ENCODE data around the gene VWC2.

The VWC2 gene

GRCh38 chr7:49878627-49879026 is 105.2 kb downstream of the VWC2 start:
- no peaks in the 10 kb centered on the region for H3K27me3 ChIP-seq (ENCODE audit: control insufficient read depth in 1 of 2, insufficient read depth in 1 of 2, low read length in 2 of 2)
- no peak overlapping the region for H4K8ac ChIP-seq (ENCODE audit: low read length)
- no peak overlapping the region for H2BK120ac ChIP-seq (ENCODE audit: low read depth, low read length)
- no peak overlapping the region for H3K4me2 ChIP-seq (ENCODE audit: low read length, poor library complexity, severe bottlenecking)
- H3K4me3 ChIP-seq (ENCODE audit: insufficient read depth in 1 of 2, low read depth in 1 of 2, low read length in 2 of 2), result no peak overlapping the region
- no peak overlapping the region for H4K91ac ChIP-seq (ENCODE audit: low read length)
- no peak overlapping the region for H2AK5ac ChIP-seq (ENCODE audit: low read length, severe bottlenecking)
- no peak overlapping the region for H2AFZ ChIP-seq (ENCODE audit: low read depth, low read length)
- H2BK5ac ChIP-seq (ENCODE audit: low read depth, low read length, poor library complexity, severe bottlenecking), result no peak overlapping the region
- DNase-seq, result no peak
- no peak overlapping the region for H3K14ac ChIP-seq (ENCODE audit: low read length in 2 of 2)
- no peak overlapping the region for H3K18ac ChIP-seq (ENCODE audit: low read depth in 1 of 2, low read length in 2 of 2)
- H3K79me1 ChIP-seq (replicated peaks; ENCODE audit: low read length, poor library complexity, severe bottlenecking), result no peaks in the 10 kb centered on the region
- H3K23ac ChIP-seq (ENCODE audit: low read length in 2 of 2), result no peak overlapping the region
- H3K4me1 ChIP-seq (ENCODE audit: control insufficient read depth, insufficient read depth, low read depth, low read length), result no peaks in the 10 kb centered on the region
- H2BK12ac ChIP-seq (ENCODE audit: low read length in 2 of 2), result no peak overlapping the region
- H3K4ac ChIP-seq (ENCODE audit: low read depth in 1 of 2, low read length in 2 of 2), result no peak overlapping the region
- H2BK15ac ChIP-seq (ENCODE audit: low read depth, poor library complexity, severe bottlenecking), result no peak overlapping the region
- H3K9me3 ChIP-seq (ENCODE audit: control insufficient read depth, low read length), result no peaks in the 10 kb centered on the region
- WGBS, result 46% methylated on average over 3 of the region's 3 CpGs
- no peaks in the 10 kb centered on the region for H3K36me3 ChIP-seq (ENCODE audit: control insufficient read depth in 1 of 2, insufficient read depth in 2 of 2, low read depth in 1 of 2, low read length in 2 of 2)
- H3K9ac ChIP-seq (ENCODE audit: low read length), result no peak overlapping the region
- H3K27ac ChIP-seq (ENCODE audit: low read length, poor library complexity, severe bottlenecking), result no peak overlapping the region

- H2AFZ ChIP-seq (ENCODE audit: low read depth, low read length), result no peak overlapping the region
- no peak overlapping the region for H3K4ac ChIP-seq (ENCODE audit: low read depth in 1 of 2, low read length in 2 of 2)
- no peak overlapping the region for H3K9ac ChIP-seq (ENCODE audit: low read length)
- no peak overlapping the region for H3K4me2 ChIP-seq (ENCODE audit: low read length, poor library complexity, severe bottlenecking)
- no peak overlapping the region for H2BK15ac ChIP-seq (ENCODE audit: low read depth, poor library complexity, severe bottlenecking)
- no peak overlapping the region for H3K27ac ChIP-seq (ENCODE audit: low read length, poor library complexity, severe bottlenecking)
- H4K91ac ChIP-seq (ENCODE audit: low read length), result no peak overlapping the region
- DNase-seq, result no peak
- H3K4me3 ChIP-seq (ENCODE audit: insufficient read depth in 1 of 2, low read depth in 1 of 2, low read length in 2 of 2), result no peak overlapping the region
- no peak overlapping the region for H3K18ac ChIP-seq (ENCODE audit: low read depth in 1 of 2, low read length in 2 of 2)
- H3K14ac ChIP-seq (ENCODE audit: low read length in 2 of 2), result no peak overlapping the region
- no peak overlapping the region for H4K8ac ChIP-seq (ENCODE audit: low read length)
- no peak overlapping the region for H2BK5ac ChIP-seq (ENCODE audit: low read depth, low read length, poor library complexity, severe bottlenecking)
- no peaks in the 10 kb centered on the region for H3K36me3 ChIP-seq (ENCODE audit: control insufficient read depth in 1 of 2, insufficient read depth in 2 of 2, low read depth in 1 of 2, low read length in 2 of 2)
- H3K23ac ChIP-seq (ENCODE audit: low read length in 2 of 2), result no peak overlapping the region
- H3K27me3 ChIP-seq (ENCODE audit: control insufficient read depth in 1 of 2, insufficient read depth in 1 of 2, low read length in 2 of 2), result no peaks in the 10 kb centered on the region
- no peak overlapping the region for H2AK5ac ChIP-seq (ENCODE audit: low read length, severe bottlenecking)
- 100% methylated on average over 1 of the region's 1 CpG for WGBS
- H3K4me1 ChIP-seq (ENCODE audit: control insufficient read depth, insufficient read depth, low read depth, low read length), result no peaks in the 10 kb centered on the region
- no peak overlapping the region for H2BK12ac ChIP-seq (ENCODE audit: low read length in 2 of 2)
- no peaks in the 10 kb centered on the region for H3K9me3 ChIP-seq (ENCODE audit: control insufficient read depth, low read length)
- no peaks in the 10 kb centered on the region for H3K79me1 ChIP-seq (replicated peaks; ENCODE audit: low read length, poor library complexity, severe bottlenecking)
- no peak overlapping the region for H2BK120ac ChIP-seq (ENCODE audit: low read depth, low read length)
These were observed 110.5 kb downstream of the VWC2 start for GRCh38 chr7:49883933-49884332.

- H4K8ac ChIP-seq (ENCODE audit: low read length), result no peak overlapping the region
- H3K27me3 ChIP-seq (ENCODE audit: control insufficient read depth in 1 of 2, insufficient read depth in 1 of 2, low read length in 2 of 2), result no peaks in the 10 kb centered on the region
- H2BK5ac ChIP-seq (ENCODE audit: low read depth, low read length, poor library complexity, severe bottlenecking), result no peak overlapping the region
- 81% methylated on average over 11 of the region's 11 CpGs for WGBS
- H3K27ac ChIP-seq (ENCODE audit: low read length, poor library complexity, severe bottlenecking), result no peak overlapping the region
- H2AK5ac ChIP-seq (ENCODE audit: low read length, severe bottlenecking), result no peak overlapping the region
- no peak overlapping the region for H2BK12ac ChIP-seq (ENCODE audit: low read length in 2 of 2)
- H3K4me2 ChIP-seq (ENCODE audit: low read length, poor library complexity, severe bottlenecking), result no peak overlapping the region
- no peak overlapping the region for H3K9ac ChIP-seq (ENCODE audit: low read length)
- no peak overlapping the region for H3K18ac ChIP-seq (ENCODE audit: low read depth in 1 of 2, low read length in 2 of 2)
- no peak overlapping the region for H3K4me3 ChIP-seq (ENCODE audit: insufficient read depth in 1 of 2, low read depth in 1 of 2, low read length in 2 of 2)
- H2BK15ac ChIP-seq (ENCODE audit: low read depth, poor library complexity, severe bottlenecking), result no peak overlapping the region
- H2BK120ac ChIP-seq (ENCODE audit: low read depth, low read length), result no peak overlapping the region
- no peak overlapping the region for H2AFZ ChIP-seq (ENCODE audit: low read depth, low read length)
- H3K14ac ChIP-seq (ENCODE audit: low read length in 2 of 2), result no peak overlapping the region
- H3K23ac ChIP-seq (ENCODE audit: low read length in 2 of 2), result no peak overlapping the region
- H3K4ac ChIP-seq (ENCODE audit: low read depth in 1 of 2, low read length in 2 of 2), result no peak overlapping the region
- H3K4me1 ChIP-seq (ENCODE audit: control insufficient read depth, insufficient read depth, low read depth, low read length), result no peaks in the 10 kb centered on the region
- H4K91ac ChIP-seq (ENCODE audit: low read length), result no peak overlapping the region
- H3K9me3 ChIP-seq (ENCODE audit: control insufficient read depth, low read length), result no peaks in the 10 kb centered on the region
- no peaks in the 10 kb centered on the region for H3K36me3 ChIP-seq (ENCODE audit: control insufficient read depth in 1 of 2, insufficient read depth in 2 of 2, low read depth in 1 of 2, low read length in 2 of 2)
- DNase-seq, result no peak
- H3K79me1 ChIP-seq (replicated peaks; ENCODE audit: low read length, poor library complexity, severe bottlenecking), result no peaks in the 10 kb centered on the region
These were observed 112.3 kb downstream of the VWC2 start for GRCh38 chr7:49885593-49886285.

- Histone ChIP-seq H2AK5ac (ENCODE audit: low read length, severe bottlenecking) (no peak overlapping the region), H3K23ac (ENCODE audit: low read length in 2 of 2) (no peak overlapping the region), H3K9me3 (ENCODE audit: control insufficient read depth, low read length) (peaks cover 6% of the 10 kb centered on the region), H3K4me2 (ENCODE audit: low read length, poor library complexity, severe bottlenecking) (no peak overlapping the region), H3K14ac (ENCODE audit: low read length in 2 of 2) (no peak overlapping the region), H3K79me1 (replicated peaks; ENCODE audit: low read length, poor library complexity, severe bottlenecking) (no peaks in the 10 kb centered on the region), H3K27ac (ENCODE audit: low read length, poor library complexity, severe bottlenecking) (no peak overlapping the region), H3K18ac (ENCODE audit: low read depth in 1 of 2, low read length in 2 of 2) (no peak overlapping the region), H3K4ac (ENCODE audit: low read depth in 1 of 2, low read length in 2 of 2) (no peak overlapping the region), H2BK120ac (ENCODE audit: low read depth, low read length) (no peak overlapping the region), H3K36me3 (ENCODE audit: control insufficient read depth in 1 of 2, insufficient read depth in 2 of 2, low read depth in 1 of 2, low read length in 2 of 2) (no peaks in the 10 kb centered on the region), H4K91ac (ENCODE audit: low read length) (no peak overlapping the region), H3K4me1 (ENCODE audit: control insufficient read depth, insufficient read depth, low read depth, low read length) (no peaks in the 10 kb centered on the region), H3K4me3 (ENCODE audit: insufficient read depth in 1 of 2, low read depth in 1 of 2, low read length in 2 of 2) (no peak overlapping the region), H2BK5ac (ENCODE audit: low read depth, low read length, poor library complexity, severe bottlenecking) (no peak overlapping the region), H4K8ac (ENCODE audit: low read length) (no peak overlapping the region), H3K9ac (ENCODE audit: low read length) (no peak overlapping the region), H2BK12ac (ENCODE audit: low read length in 2 of 2) (no peak overlapping the region), H2AFZ (ENCODE audit: low read depth, low read length) (no peak overlapping the region), H2BK15ac (ENCODE audit: low read depth, poor library complexity, severe bottlenecking) (no peak overlapping the region), H3K27me3 (ENCODE audit: control insufficient read depth in 1 of 2, insufficient read depth in 1 of 2, low read length in 2 of 2) (no peaks in the 10 kb centered on the region)
- no peak for DNase-seq
- no CpG with 5 or more reads among the region's 2 CpGs for WGBS
These were observed 119.0 kb downstream of the VWC2 start for GRCh38 chr7:49892481-49892880.

All from mesenchymal stem cell (in vitro differentiated cells and primary cell).